ENCODE measurements around the gene RBPJ.

GRCh38 chr4:26297219-26297618 is 23.6 kb upstream of the RBPJ start:
- TF ChIP-seq CTCF (IDR thresholded peaks at IDR 0.05), result no peak
- TF ChIP-seq POLR2A (IDR thresholded peaks at IDR 0.05), result no peak
